NCI-H1694 (cell line): ENCODE results near the gene DICER1.
"Not testable (repeated sequence)": the region's sequence is repeated elsewhere in the genome, so short reads cannot be mapped to it uniquely, and the experiment has no call there.

ENCODE experiments used
- DNase-seq: peaks from one replicate; lab custom pipeline; 2025; lab: John Stamatoyannopoulos, UW

DICER1 gene

DNA sequence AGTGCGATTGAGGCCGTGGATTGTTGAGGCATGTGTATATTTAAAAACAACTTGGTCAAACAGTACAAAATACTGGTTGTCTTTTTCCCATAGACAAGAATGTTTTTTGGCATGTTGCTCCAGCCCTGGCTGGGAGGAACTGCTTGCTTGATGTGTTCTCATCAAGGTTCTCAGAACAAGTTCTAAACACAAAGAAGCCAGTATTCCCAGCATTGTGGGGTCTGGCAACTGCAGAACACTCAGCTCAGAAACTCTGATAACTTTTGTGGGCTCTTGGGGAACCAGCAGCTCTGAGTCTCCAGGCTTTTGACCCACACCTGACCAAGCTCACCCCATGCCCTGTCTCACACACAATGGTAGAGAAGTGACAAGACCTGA is 27.1 kb upstream of the DICER1 start:
- DNase-seq = no peak

DNA sequence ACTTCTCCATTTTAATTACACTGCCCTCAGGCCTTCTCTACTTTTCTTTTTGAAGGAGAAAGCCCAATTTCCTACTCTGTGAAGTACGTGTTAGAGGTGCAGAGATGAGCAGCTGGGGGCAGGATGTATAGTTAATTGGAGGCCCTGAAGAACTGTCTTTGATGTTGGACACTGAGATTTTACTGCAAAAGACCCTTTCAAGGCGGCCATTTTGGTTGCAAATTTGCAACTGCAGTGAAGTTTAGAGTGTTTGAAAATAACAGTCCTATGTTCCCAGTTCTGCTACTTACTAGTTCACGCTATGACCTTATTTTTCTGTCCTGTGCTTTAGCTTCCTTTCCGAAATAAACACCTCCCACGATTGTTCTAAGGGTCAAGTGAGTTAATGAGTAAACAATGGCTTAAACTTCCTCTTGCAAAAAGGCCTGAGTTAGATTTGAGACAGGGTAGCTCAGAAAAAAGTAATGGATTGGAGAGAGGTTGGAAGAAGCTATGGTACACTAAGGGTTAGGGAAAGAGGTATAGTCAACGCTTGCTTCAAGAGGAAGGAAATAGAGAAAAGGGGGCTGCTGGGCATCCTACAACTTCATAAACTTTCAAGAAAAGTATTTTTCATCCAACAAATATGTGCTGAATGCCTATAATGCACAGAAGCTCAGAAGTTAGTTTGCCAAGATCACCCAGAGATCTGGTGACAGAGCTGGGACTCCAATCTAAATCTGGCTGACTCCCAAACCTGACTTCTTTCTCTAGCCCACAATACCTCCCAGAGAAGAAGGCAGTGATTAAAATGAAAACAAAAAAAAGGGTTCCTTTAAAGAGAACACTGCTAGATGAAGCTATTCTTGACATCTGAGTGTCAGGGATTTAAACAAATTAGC is 26.4 kb upstream of the DICER1 start:
- no peak for DNase-seq

DNA sequence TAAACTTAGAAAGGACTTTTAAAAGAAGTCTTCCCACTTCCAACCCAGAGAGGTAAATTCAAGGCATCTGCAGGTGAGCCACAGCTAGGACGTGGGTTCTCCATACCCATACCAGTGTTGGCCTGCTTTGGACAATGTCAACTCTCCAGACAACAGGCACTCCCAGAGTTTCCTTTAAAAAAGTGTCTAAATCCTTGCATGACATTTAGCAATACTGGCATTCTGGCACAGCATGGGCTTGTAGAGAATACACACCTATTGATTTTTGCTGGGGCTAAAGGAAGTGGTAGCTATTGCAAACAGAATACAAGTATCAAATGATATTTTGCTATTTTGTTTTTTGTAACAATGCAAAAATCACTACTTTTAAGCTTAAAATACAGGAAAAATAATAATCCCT is 25.8 kb upstream of the DICER1 start:
- DNase-seq = no peak

DNA sequence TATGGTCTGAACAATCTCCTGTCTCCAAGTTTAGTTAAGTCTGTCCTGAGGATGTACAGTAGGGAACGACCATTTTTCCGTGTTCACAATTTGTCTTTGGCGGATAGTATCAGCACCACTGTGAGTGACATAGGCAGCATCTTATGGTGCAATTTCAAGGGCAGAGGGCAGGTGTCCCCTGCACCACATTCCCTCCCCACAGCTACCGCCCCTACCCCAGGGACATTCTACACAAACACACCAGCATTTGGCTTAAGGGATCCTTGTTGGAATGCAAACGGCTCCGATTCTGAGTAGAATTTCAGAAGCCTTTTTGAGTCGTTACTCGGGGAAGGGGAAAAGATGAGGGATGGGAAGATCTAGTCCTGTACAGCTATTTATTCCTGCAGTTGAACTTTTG is 25.1 kb upstream of the DICER1 start:
- DNase-seq = no peak

DNA sequence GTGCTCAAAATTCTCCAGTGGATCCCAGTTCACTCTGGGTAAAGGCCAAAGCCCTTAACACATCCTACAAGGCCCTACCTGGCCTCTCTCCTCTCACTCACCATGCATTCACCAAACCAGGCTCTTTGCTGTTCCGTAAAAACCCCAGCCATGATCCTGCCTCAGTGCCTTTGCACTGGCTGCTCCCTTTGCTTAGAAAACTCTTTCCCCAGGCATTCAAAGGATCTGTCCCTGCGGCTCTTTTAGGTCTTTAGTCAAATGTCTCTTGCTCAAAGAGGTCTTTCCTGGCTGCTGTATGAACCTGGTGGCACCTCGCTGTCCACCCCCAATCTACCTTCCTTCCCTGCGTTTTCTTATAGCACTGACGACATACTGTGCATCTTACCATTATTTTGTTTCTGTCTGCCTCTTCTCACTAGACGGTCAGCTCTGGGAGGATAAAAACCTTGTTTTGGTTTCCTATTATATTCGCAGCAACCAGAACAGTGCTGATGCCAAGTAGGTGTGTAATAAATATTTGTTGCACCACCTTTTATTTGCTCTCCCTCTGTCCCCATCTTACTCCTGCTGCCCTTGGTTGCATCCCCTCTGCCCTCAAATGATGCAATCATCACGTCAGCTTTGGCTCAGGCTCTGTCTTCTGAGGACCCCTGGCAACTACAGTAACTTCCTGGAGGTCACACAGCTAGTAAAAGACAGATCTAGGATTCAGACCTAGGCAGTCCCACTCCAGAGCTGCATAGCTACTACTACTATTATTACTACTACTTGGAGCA is 23.8 kb upstream of the DICER1 start:
- DNase-seq = no peak

DNA sequence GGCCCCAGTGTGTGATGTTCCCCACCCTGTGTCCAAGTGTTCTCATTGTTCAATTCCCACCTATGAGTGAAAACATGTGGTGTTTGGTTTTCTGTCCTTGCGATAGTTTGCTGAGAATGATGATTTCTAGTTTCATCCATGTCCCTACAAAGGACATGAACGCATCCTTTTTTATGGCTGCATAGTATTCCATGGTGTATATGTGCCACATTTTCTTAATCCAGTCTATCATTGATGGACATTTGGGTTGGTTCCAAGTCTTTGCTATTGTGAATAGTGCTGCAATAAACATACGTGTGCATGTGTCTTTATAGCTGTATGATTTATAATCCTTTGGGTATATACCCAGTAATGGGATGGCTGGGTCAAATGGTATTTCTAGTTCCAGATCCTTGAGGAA is 18.3 kb upstream of the DICER1 start:
- not testable (repeated sequence) for DNase-seq

DNA sequence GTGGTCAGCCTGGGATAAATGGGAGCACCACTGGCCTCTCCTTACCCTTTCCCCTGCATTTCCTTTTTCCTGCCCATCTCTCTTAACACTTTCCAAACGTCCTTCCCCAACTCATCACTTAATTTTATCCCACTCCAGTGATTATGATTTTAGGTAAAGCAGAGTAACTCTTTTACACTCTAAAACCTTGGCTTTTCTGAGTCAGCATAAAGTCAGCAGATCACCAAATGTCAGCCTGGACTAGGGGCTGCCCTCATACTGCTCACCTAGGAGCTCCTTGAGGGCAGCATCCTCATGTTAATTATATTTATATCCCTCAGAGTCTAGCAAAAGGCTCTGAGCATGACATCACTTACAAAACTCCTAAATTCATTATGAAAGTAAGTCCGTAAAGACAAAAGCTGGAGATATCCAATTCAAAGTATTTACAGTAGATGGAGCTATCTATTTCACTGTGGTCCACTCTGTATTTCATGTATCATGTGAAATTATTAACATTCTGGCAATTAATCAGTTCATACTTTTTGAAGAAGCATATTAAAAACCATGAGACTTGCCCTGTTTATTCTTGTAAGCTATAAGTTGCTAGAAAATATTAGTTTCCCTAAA is 17.0 kb upstream of the DICER1 start:
- DNase-seq = peak; percentile 53

DNA sequence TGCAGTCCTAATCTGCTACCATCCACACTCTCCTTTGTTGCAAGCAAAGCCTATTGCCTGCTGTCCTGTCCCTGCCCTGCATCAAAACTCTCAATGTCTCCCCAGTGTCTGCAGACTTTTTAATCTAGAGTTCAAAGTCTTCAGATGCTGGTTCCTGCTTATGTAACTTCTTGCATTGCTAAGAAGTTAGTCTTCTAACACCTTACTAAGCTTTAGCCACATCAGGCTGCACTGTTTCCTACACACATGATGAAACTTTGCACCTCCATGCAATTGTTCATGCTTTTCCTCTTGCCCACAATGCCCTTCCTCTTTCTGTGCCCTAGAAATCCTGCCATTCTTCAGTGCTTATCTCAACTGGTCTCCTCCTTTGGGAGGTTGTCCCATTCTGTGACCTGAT is 16.2 kb upstream of the DICER1 start:
- no peak for DNase-seq

DNA sequence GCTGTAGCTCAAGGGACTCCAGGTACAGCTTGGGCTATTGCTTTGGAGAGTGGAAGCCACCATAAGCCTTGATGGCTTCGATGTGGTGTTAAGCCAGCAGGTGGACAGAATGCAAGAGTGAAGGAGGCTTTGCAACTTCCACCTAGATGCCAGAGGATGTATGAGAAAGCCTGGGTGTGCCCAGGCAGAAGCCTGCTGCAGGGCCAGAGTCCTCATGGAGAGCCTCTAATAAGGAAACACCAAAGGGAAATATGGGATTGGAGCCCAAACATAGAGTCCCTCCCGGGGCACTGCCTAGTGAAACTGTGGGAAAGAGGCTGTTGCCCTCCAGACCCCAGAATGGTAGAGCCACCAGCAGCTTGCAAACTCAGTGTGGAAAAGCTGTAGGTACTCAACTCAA is 9.8 kb upstream of the DICER1 start:
- no peak for DNase-seq

DNA sequence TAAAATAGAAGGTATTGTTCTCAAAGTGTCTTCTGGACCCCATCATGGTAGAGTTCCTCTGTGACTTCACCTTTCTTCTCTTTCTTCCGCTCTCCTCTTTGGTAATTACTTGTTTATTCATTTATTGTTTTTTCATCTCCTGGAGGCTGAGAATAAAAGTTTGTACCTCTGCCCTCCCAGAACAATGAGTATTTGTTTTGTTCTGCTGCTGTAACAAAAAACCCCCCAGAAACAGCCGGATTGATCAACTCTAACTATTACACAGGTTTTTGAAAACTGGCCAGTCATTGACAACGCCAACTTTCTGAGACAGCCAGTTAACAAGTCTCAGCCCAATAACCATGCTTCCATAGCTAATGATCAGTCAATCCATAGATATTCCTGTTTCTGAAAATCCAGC is 8.2 kb upstream of the DICER1 start:
- DNase-seq = no peak

DNA sequence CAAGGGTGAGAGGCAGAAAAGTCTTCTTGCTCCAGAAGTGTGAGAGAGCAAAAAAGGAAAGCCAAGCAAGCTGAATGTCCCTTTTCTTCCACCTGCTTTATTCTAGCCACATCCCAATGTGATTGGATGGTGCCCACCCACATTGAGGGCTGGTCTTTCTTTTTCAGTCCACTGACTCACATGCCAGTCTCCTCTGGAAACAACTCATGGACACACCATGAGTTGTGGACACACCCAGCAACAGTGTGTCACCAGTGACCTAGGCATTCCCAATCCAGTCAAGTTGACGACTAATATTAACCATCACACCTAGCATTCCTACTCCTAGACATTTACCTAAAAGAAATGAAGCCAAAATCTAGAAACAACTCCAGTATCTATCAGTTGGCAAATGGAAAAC is 7.2 kb upstream of the DICER1 start:
- DNase-seq = no peak

DNA sequence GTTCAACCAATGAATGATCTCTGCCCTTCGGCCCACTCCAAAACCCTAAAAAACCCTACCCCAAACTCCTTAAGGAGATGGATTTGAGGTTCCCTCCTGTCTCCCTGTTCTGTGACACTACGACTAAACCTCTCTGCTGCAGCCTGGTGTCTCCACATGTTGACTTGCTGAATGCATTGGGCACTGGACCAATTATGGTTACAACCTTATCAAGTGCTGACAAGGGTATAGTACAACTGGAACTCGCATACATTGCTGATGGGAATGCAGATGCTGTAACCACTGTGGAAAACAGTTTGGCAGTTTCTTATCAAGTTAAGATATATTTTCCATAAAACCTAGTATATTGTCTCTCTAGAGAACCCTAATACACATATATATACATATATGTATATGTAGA is 6.3 kb upstream of the DICER1 start:
- no peak for DNase-seq

DNA sequence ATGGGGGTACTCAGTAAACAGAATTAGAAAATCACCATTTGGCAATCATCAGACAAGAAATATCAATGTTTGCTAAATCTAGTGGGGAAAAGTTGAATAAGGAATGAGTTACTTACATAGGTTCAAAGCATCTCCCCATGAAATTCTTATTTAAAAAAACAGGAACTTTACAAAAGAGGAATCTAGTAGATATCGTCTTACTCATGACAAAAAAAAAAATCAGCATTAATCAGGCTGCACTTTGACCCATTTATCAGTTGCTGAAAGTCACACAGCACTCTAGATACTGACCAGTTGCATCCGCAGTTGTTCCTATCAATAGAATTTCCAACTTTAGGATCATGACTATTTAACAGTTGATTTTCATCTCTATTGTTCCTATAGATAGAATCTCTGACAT is 5.8 kb upstream of the DICER1 start:
- DNase-seq = no peak

DNA sequence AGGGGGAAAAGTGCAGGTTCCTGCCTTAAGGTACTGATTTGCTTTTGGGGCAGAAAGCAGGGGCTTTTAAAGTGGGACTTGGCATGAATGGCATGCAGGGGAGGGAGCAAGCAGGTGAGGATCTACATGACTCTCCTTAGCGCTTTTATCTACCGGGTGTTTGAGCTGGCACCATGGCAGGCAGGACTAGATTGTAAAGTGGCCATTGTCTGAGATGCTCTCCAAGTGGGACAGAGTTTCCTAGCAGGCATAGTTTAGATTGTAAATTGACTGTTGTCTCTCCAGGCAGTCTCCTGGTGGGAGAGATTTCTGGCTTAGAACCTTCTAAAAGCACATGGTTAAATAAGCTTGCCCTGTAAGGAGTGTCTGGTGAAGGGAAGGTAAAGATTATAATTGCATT is 5.3 kb upstream of the DICER1 start:
- DNase-seq = no peak

DNA sequence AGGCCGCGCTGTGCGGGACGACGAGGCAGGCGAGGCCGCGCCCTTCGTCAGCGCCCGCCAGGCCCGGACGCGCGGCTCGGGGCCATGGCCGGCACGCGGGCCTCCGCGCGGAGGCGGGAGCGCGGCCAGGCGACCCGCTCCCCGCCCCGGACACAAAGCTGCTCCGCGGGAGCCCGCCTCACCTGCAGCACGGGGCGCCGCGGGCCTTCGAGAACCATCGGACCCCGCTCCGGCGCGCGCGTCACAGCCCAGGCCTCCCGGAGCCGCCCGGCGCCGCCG is 342 bp downstream of the DICER1 start:
- no peak for DNase-seq

DNA sequence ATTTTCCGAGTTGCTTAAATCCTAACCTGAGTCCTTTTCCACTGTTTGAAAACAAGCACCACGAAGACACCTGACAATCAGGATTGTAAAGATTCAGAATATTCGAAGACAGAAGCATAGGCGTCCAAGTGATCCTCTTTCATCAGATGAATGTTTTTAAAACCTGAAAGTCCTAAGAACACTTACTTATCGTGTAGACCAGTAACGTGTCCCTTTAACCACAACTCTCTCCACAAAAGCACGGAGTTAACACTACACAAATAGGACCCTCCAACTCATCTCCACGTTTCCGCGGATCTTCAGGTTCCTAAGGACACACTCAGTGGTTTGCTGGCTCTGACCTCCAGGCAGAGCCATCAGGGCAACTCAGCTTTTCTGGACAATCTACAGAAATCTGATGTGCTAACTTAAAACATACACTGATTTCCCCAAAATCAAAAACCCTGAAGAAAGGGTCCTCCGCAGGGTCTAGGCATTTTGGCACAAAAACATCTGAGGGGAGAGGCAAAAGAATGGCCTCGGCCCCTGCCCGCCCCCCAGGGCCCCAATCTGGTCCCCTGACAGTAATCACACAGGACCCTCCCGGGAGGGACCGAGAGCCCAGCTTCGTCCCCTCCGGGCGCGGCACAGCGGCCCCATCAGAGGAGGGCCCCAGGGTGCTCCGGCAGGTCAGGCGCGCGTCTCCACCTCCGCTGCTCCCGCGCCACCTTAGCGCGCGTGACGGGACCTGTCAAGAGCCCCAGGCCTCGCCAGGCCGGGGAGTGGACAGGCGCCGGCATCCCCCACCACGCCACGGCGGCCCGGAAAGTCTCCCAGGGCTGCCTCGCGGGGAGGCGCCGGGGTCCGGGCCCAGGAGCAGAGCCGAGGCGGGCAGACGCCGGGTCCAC is 925 bp downstream of the DICER1 start:
- DNase-seq = peak; percentile 21

DNA sequence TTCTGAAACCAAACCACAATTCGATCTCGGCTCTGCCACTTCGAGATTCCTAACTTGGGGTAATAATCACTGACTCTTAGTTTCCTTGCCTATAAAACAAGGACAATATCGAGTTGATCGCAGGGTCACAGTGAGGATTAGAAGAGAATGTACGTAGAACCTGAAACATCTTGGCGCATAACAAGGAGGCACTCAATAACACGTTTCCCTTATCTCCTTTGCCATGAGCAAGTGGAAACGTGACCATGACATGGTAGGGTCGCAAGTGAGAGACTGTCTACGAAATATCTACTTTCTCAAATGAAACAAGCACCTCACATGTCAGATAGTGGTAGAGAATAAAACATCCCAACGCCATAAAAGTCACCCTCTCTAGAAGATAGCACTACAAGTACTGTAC is 2.3 kb downstream of the DICER1 start:
- no peak for DNase-seq

DNA sequence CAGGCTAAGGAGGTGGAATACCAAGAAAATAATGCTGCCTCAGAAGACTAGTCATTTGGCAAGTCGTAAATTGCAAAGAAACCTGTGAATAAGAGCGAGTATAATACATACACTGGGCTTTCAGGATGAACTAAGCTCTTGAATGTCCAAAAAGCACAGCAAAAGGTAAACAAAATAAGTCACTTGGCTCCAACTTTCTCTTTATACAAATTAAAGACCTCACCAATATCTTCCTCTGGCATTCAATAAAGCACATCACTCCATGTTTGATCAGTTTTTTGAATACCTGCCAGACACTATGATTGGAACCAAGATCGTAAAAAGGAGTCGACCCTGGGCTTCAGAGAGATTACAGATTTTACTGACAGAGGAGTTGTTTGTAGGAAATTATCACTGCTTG is 3.5 kb downstream of the DICER1 start:
- DNase-seq = no peak

DNA sequence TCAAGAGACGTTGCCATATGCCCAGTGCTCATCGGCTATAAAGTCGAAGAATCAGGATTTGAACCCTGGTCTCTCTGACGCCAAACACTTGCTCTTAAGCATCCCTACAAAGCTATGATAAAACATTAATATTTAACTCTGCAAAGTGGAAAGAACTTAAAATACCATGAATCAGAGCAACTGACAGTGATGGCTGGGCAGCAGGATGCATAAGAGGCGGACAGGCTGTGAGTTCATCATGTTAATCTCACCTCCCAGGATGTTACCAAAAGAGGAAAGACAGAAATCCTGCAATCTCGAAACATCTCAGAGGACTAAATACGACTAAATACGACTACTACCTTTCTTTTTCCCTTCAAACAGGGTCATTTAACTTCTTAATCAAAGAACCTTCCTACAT is 5.8 kb downstream of the DICER1 start:
- DNase-seq = no peak

DNA sequence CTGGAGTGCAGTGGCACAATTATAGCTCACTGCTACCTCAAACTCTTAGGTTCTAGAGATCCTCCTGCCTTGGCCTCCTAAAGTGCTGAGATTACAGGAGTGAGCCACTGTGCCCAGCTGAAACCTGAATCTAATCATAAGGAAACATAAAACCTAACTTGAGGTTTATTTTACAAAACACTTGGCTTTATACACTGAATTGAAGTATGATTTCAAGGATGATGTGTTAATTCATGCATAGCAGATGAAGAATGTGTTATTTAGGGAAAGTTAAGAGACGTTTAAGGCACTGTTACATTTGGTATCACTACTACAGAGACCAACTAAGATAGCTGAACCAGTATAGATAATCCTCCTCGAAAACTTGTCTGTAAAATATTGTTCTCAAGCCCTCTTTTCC is 6.4 kb downstream of the DICER1 start:
- DNase-seq = no peak

DNA sequence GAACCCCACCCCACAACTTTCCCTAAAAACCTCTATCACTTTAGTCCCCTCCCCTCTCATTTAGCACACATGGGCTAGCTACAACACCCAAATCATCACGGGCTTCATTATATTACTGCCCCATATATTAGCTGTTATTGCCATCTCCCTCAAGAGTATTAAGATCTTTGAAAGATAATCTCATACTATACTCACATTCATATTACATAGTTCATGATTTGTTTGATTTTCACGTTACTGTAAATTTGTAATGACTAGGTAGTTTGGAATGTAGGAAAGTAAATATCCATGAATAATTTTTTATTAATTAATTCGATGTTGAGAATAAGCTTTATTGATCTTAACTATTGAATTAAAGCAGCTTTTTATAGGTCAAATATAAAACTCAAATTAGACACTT is 7.9 kb downstream of the DICER1 start:
- DNase-seq = no peak

DNA sequence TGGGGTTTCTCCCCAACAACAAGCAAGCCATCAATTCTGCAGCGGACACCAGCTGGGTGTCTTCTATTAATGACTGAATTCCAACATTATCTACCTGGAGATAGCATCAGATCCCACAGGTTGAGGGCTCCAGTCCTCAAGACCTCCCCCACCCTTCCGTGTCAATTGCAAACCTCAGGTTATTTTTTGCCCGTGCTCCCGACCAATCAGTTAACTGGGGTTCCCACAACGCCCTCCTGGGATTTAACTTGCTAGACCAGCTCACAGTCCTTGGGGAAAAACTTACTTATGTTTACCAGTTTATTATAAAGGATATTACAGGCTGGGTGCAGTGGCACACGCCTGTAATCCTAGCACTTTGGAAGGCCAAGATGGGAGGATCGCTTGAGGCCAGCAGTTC is 9.7 kb downstream of the DICER1 start:
- no peak for DNase-seq
